DOHH2 (cell line): Measurements from ENCODE around the gene KCNMA1.

Experiments used
- EZH2phosphoT487 ChIP-seq: fragments of 200-600 bp; sonication (generic); IDR thresholded peaks from 2 replicates; pipeline ENCODE4 v1.6.1; 2017; ENCODE audit warnings: borderline replicate concordance, mild to moderate bottlenecking, antibody characterized with exemption, low read length, moderate library complexity, mixed read lengths
- TF ChIP-seq, protein P1 (sequence below): fragments of 200-600 bp; sonication (generic); IDR thresholded peaks from one replicate; pipeline ENCODE4 v1.5.1; 2014; ENCODE audit warnings: antibody characterized with exemption, mild to moderate bottlenecking, low read depth, low read length; ENCODE audit not compliant: poor library complexity, severe bottlenecking

DNA sequence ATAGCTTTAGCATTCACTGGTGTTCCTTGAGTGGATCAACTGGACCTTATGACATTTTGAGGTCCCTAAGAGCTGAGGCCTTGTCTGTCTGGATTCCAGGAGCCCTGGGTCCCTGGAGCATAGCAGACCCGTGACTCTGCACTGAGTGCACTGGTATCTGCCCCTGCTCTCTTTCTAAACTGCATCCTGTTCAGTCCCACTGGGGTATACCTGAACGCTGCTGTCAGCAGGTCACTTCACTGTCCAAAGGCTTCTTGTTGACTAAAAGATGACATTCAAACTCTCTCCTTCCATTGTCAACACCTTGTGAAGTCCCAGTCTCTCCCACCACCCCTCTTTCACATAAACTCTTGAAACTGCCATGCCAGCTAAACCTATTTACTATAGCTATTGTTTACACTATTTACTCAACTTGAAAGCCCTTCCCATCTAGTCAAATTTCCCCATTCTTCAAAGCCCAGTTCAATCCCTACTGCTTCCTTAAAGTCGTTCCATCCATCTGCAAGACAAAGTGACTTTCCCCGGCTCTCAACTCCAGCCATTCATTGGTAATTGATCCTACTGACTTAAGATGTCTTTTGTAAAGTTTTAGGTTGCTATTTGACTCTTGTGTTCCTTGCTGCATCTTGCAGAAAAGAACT, 523.3 kb downstream of the KCNMA1 start:
- TF ChIP-seq, protein P1, sequence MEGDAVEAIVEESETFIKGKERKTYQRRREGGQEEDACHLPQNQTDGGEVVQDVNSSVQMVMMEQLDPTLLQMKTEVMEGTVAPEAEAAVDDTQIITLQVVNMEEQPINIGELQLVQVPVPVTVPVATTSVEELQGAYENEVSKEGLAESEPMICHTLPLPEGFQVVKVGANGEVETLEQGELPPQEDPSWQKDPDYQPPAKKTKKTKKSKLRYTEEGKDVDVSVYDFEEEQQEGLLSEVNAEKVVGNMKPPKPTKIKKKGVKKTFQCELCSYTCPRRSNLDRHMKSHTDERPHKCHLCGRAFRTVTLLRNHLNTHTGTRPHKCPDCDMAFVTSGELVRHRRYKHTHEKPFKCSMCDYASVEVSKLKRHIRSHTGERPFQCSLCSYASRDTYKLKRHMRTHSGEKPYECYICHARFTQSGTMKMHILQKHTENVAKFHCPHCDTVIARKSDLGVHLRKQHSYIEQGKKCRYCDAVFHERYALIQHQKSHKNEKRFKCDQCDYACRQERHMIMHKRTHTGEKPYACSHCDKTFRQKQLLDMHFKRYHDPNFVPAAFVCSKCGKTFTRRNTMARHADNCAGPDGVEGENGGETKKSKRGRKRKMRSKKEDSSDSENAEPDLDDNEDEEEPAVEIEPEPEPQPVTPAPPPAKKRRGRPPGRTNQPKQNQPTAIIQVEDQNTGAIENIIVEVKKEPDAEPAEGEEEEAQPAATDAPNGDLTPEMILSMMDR = no peak
- no peak for TF ChIP-seq EZH2phosphoT487
